ENCODE results near the gene BCAS3.
"Not testable (repeated sequence)": the region's sequence is repeated elsewhere in the genome, so short reads cannot be mapped to it uniquely, and the experiment has no call there.

The BCAS3 gene

DNA sequence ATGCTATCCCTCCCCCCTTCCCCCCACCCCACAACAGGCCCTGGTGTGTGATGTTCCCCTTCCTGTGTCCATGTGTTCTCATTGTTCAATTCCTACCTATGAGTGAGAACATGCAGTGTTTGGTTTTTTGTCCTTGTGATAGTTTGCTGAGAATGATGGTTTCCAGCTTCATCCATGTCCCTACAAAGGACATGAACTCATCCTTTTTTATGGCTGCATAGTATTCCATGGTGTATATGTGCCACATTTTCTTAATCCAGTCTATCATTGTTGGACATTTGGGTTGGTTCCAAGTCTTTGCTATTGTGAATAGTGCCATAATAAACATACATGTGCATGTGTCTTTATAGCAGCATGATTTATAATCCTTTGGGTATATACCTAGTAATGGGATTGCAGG, 258.3 kb downstream of the BCAS3 start:
- not testable (repeated sequence) for H3K79me2 ChIP-seq (ENCODE audit: control insufficient read depth, insufficient read depth, low read length, poor library complexity); H3K9ac ChIP-seq (ENCODE audit: low read length); H2BK12ac ChIP-seq (ENCODE audit: low read length); H3K79me1 ChIP-seq (ENCODE audit: low read length); H2BK120ac ChIP-seq (ENCODE audit: insufficient read depth, low read length, poor library complexity); H2BK5ac ChIP-seq (ENCODE audit: low read depth, low read length, poor library complexity); H3K23ac ChIP-seq (ENCODE audit: low read length); H3K4ac ChIP-seq (ENCODE audit: low read depth, low read length); H4K91ac ChIP-seq (ENCODE audit: low read depth, low read length); DNase-seq; H3K18ac ChIP-seq (ENCODE audit: low read length); H4K8ac ChIP-seq (ENCODE audit: low read depth, low read length); H3K27me3 ChIP-seq (ENCODE audit: insufficient read depth, low read length); H3K9me3 ChIP-seq (ENCODE audit: insufficient read depth, low read depth, low read length); H3K4me3 ChIP-seq (ENCODE audit: low read depth, low read length); H3K36me3 ChIP-seq (ENCODE audit: control insufficient read depth in 1 of 2, insufficient read depth in 2 of 2, low read length in 2 of 2); H2AK5ac ChIP-seq (ENCODE audit: low read length); H3K14ac ChIP-seq (ENCODE audit: low read length); H2AFZ ChIP-seq (ENCODE audit: insufficient read depth, low read length, poor library complexity); H3K4me2 ChIP-seq (ENCODE audit: low read length); H3K4me1 ChIP-seq (ENCODE audit: control insufficient read depth in 1 of 2, insufficient read depth in 2 of 2, low read length in 2 of 2); H4K12ac ChIP-seq (ENCODE audit: low read depth, low read length); H3K27ac ChIP-seq (ENCODE audit: low read depth, low read length)

DNA sequence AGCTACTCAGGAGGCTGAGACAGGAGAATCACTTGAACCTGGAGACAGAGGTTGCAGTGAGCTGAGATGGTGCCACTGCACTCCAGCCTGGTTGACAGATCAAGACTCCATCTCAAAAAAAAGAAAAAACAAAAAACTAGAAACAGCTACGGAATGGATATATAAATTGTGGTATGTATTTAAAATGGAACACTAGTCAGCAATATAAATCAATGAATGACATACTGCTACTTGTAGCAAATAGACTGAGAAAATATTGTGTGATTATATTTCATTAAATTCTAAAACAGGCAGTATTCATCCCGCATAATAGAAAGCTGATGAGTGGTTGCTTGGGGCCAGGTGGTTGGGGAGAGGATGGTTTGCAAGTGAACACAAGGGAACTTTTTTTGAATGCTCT, 261.7 kb downstream of the BCAS3 start:
- Histone ChIP-seq H2BK5ac (ENCODE audit: low read depth, low read length, poor library complexity) (no peak overlapping the region), H3K4me3 (ENCODE audit: low read depth, low read length) (no peak overlapping the region), H3K79me1 (ENCODE audit: low read length) (no peaks in the 10 kb centered on the region), H4K91ac (ENCODE audit: low read depth, low read length) (no peak overlapping the region), H2AFZ (ENCODE audit: insufficient read depth, low read length, poor library complexity) (no peak overlapping the region), H3K27me3 (ENCODE audit: insufficient read depth, low read length) (no peaks in the 10 kb centered on the region), H3K18ac (ENCODE audit: low read length) (no peak overlapping the region), H4K12ac (ENCODE audit: low read depth, low read length) (no peak overlapping the region), H2BK120ac (ENCODE audit: insufficient read depth, low read length, poor library complexity) (no peak overlapping the region), H3K79me2 (ENCODE audit: control insufficient read depth, insufficient read depth, low read length, poor library complexity) (no peaks in the 10 kb centered on the region), H3K14ac (ENCODE audit: low read length) (no peak overlapping the region), H3K9me3 (ENCODE audit: insufficient read depth, low read depth, low read length) (no peaks in the 10 kb centered on the region), H3K4ac (ENCODE audit: low read depth, low read length) (no peak overlapping the region), H4K8ac (ENCODE audit: low read depth, low read length) (no peak overlapping the region), H3K4me2 (ENCODE audit: low read length) (no peak overlapping the region), H3K27ac (ENCODE audit: low read depth, low read length) (no peak overlapping the region), H3K4me1 (ENCODE audit: control insufficient read depth in 1 of 2, insufficient read depth in 2 of 2, low read length in 2 of 2) (no peaks in the 10 kb centered on the region), H3K9ac (ENCODE audit: low read length) (no peak overlapping the region), H2AK5ac (ENCODE audit: low read length) (no peak overlapping the region), H2BK12ac (ENCODE audit: low read length) (no peak overlapping the region), H3K36me3 (ENCODE audit: control insufficient read depth in 1 of 2, insufficient read depth in 2 of 2, low read length in 2 of 2) (no peaks in the 10 kb centered on the region), H3K23ac (ENCODE audit: low read length) (no peak overlapping the region)
- no CpG with 5 or more reads among the region's 2 CpGs for WGBS (ENCODE audit: extremely low coverage, insufficient coverage, insufficient read length)
- no peak for DNase-seq

DNA sequence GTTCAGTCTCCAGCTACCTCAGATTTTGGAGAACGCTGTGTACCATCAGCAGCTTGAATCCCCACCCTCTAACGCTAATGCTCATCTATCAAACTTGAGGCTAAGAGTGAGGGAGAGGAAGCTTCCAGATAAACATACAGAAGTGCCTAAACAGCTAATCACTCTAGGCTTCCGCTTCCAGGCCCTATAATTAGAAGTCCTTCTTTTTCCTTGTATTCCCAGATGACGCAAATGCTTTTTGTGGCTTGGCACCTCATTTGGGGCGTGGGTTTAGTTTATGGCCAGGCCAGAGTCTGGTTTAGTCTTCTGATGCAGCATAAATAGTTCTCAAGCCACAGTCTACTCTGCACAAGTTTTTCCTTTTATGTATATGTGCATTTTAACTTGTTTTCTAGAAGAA, 263.4 kb downstream of the BCAS3 start:
- no peak overlapping the region for H3K23ac ChIP-seq (ENCODE audit: low read length)
- H3K9me3 ChIP-seq (ENCODE audit: insufficient read depth, low read depth, low read length), result no peaks in the 10 kb centered on the region
- no peak overlapping the region for H3K4me2 ChIP-seq (ENCODE audit: low read length)
- H3K4me3 ChIP-seq (ENCODE audit: low read depth, low read length), result no peak overlapping the region
- H3K4me1 ChIP-seq (ENCODE audit: control insufficient read depth in 1 of 2, insufficient read depth in 2 of 2, low read length in 2 of 2), result no peaks in the 10 kb centered on the region
- no peak overlapping the region for H2AFZ ChIP-seq (ENCODE audit: insufficient read depth, low read length, poor library complexity)
- H3K4ac ChIP-seq (ENCODE audit: low read depth, low read length), result no peak overlapping the region
- no peak overlapping the region for H4K8ac ChIP-seq (ENCODE audit: low read depth, low read length)
- no peak overlapping the region for H2BK120ac ChIP-seq (ENCODE audit: insufficient read depth, low read length, poor library complexity)
- DNase-seq, result no peak
- H3K9ac ChIP-seq (ENCODE audit: low read length), result no peak overlapping the region
- H3K18ac ChIP-seq (ENCODE audit: low read length), result no peak overlapping the region
- no peak overlapping the region for H4K91ac ChIP-seq (ENCODE audit: low read depth, low read length)
- WGBS (ENCODE audit: extremely low coverage, insufficient coverage, insufficient read length), result no CpG with 5 or more reads among the region's 5 CpGs
- no peaks in the 10 kb centered on the region for H3K79me2 ChIP-seq (ENCODE audit: control insufficient read depth, insufficient read depth, low read length, poor library complexity)
- H3K79me1 ChIP-seq (ENCODE audit: low read length), result no peaks in the 10 kb centered on the region
- H3K27me3 ChIP-seq (ENCODE audit: insufficient read depth, low read length), result no peaks in the 10 kb centered on the region
- H3K36me3 ChIP-seq (ENCODE audit: control insufficient read depth in 1 of 2, insufficient read depth in 2 of 2, low read length in 2 of 2), result no peaks in the 10 kb centered on the region
- no peak overlapping the region for H3K27ac ChIP-seq (ENCODE audit: low read depth, low read length)
- no peak overlapping the region for H2BK12ac ChIP-seq (ENCODE audit: low read length)
- H3K14ac ChIP-seq (ENCODE audit: low read length), result no peak overlapping the region
- no peak overlapping the region for H2AK5ac ChIP-seq (ENCODE audit: low read length)
- H2BK5ac ChIP-seq (ENCODE audit: low read depth, low read length, poor library complexity), result no peak overlapping the region
- no peak overlapping the region for H4K12ac ChIP-seq (ENCODE audit: low read depth, low read length)

DNA sequence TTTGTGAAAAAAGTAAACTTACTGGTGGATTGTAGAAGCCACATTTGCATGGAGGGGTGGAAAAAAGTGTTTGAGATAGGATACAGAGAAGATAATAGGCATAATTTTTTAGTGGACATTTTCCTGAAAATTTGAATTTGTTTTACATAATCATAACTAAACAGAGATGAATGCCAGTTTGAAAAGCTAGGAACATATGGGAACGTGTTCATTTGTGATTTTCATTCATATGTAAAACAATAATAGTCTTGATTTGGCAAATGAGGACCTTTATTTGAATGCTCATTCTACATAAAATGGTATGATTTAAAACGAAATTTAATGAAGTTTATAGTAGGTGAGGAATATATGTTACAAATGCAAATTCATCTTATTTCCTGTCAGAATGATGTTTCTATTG, 263.9 kb downstream of the BCAS3 start:
- H3K27ac ChIP-seq (ENCODE audit: low read depth, low read length), result no peak overlapping the region
- no peaks in the 10 kb centered on the region for H3K27me3 ChIP-seq (ENCODE audit: insufficient read depth, low read length)
- no CpG with 5 or more reads among the region's 2 CpGs for WGBS (ENCODE audit: extremely low coverage, insufficient coverage, insufficient read length)
- no peak overlapping the region for H2BK120ac ChIP-seq (ENCODE audit: insufficient read depth, low read length, poor library complexity)
- no peak overlapping the region for H2BK12ac ChIP-seq (ENCODE audit: low read length)
- H3K4me3 ChIP-seq (ENCODE audit: low read depth, low read length), result no peak overlapping the region
- H4K8ac ChIP-seq (ENCODE audit: low read depth, low read length), result no peak overlapping the region
- H3K4me1 ChIP-seq (ENCODE audit: control insufficient read depth in 1 of 2, insufficient read depth in 2 of 2, low read length in 2 of 2), result no peaks in the 10 kb centered on the region
- H4K12ac ChIP-seq (ENCODE audit: low read depth, low read length), result no peak overlapping the region
- no peak overlapping the region for H3K4me2 ChIP-seq (ENCODE audit: low read length)
- H3K9ac ChIP-seq (ENCODE audit: low read length), result no peak overlapping the region
- no peak overlapping the region for H2AK5ac ChIP-seq (ENCODE audit: low read length)
- H3K9me3 ChIP-seq (ENCODE audit: insufficient read depth, low read depth, low read length), result no peaks in the 10 kb centered on the region
- no peak overlapping the region for H3K23ac ChIP-seq (ENCODE audit: low read length)
- no peak overlapping the region for H3K14ac ChIP-seq (ENCODE audit: low read length)
- H3K4ac ChIP-seq (ENCODE audit: low read depth, low read length), result no peak overlapping the region
- no peak overlapping the region for H2AFZ ChIP-seq (ENCODE audit: insufficient read depth, low read length, poor library complexity)
- H3K18ac ChIP-seq (ENCODE audit: low read length), result no peak overlapping the region
- no peak overlapping the region for H4K91ac ChIP-seq (ENCODE audit: low read depth, low read length)
- H3K79me1 ChIP-seq (ENCODE audit: low read length), result no peaks in the 10 kb centered on the region
- no peaks in the 10 kb centered on the region for H3K36me3 ChIP-seq (ENCODE audit: control insufficient read depth in 1 of 2, insufficient read depth in 2 of 2, low read length in 2 of 2)
- no peaks in the 10 kb centered on the region for H3K79me2 ChIP-seq (ENCODE audit: control insufficient read depth, insufficient read depth, low read length, poor library complexity)
- no peak for DNase-seq
- no peak overlapping the region for H2BK5ac ChIP-seq (ENCODE audit: low read depth, low read length, poor library complexity)

DNA sequence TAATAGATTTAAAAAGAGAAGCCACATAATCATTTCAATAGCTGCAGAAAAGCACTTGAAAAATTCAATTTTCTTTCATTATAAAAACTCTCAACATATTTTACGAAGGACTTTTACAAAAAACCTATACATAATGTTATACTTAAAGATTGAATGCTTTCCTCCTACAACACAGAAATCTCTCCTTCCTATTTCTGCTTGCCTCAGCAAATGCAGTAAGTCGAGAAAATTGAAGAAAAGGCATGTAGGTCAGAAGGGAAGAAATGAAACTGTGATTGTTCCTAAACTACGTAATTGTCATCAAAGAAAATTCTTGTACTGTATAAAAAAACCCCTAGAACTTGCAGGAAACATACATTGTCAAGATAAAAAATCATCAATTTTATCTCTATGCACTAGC, 267.1 kb downstream of the BCAS3 start:
- Histone ChIP-seq H3K79me1 (ENCODE audit: low read length) (no peaks in the 10 kb centered on the region), H3K9me3 (ENCODE audit: insufficient read depth, low read depth, low read length) (no peaks in the 10 kb centered on the region), H2AFZ (ENCODE audit: insufficient read depth, low read length, poor library complexity) (no peak overlapping the region), H4K8ac (ENCODE audit: low read depth, low read length) (no peak overlapping the region), H3K36me3 (ENCODE audit: control insufficient read depth in 1 of 2, insufficient read depth in 2 of 2, low read length in 2 of 2) (no peaks in the 10 kb centered on the region), H3K4me1 (ENCODE audit: control insufficient read depth in 1 of 2, insufficient read depth in 2 of 2, low read length in 2 of 2) (no peaks in the 10 kb centered on the region), H3K23ac (ENCODE audit: low read length) (no peak overlapping the region), H4K91ac (ENCODE audit: low read depth, low read length) (no peak overlapping the region), H3K27ac (ENCODE audit: low read depth, low read length) (no peak overlapping the region), H3K4me2 (ENCODE audit: low read length) (no peak overlapping the region), H2AK5ac (ENCODE audit: low read length) (no peak overlapping the region), H3K79me2 (ENCODE audit: control insufficient read depth, insufficient read depth, low read length, poor library complexity) (no peaks in the 10 kb centered on the region), H3K9ac (ENCODE audit: low read length) (no peak overlapping the region), H2BK120ac (ENCODE audit: insufficient read depth, low read length, poor library complexity) (no peak overlapping the region), H3K4ac (ENCODE audit: low read depth, low read length) (no peak overlapping the region), H2BK12ac (ENCODE audit: low read length) (no peak overlapping the region), H3K27me3 (ENCODE audit: insufficient read depth, low read length) (no peaks in the 10 kb centered on the region), H2BK5ac (ENCODE audit: low read depth, low read length, poor library complexity) (no peak overlapping the region), H3K4me3 (ENCODE audit: low read depth, low read length) (no peak overlapping the region), H3K18ac (ENCODE audit: low read length) (no peak overlapping the region), H3K14ac (ENCODE audit: low read length) (no peak overlapping the region), H4K12ac (ENCODE audit: low read depth, low read length) (no peak overlapping the region)
- WGBS (ENCODE audit: extremely low coverage, insufficient coverage, insufficient read length), result 100% methylated on average over 1 of the region's 3 CpGs
- no peak for DNase-seq
